ENCODE results near the gene PAX5.

Gene PAX5

GRCh38 chr9:36929350-36929675, 104.8 kb downstream of the PAX5 start:
- no peak for FAIRE-seq

GRCh38 chr9:36928670-36929349, 105.3 kb downstream of the PAX5 start:
- no peak for TF ChIP-seq PAX5 (IDR thresholded peaks at IDR 0.05; ENCODE audit: insufficient read depth, low read length, severe bottlenecking)
- TF ChIP-seq TAF1 (IDR thresholded peaks at IDR 0.05; ENCODE audit: low read depth, low read length), result no peak
- no peak for TF ChIP-seq POLR2AphosphoS5 (IDR thresholded peaks at IDR 0.05; ENCODE audit: low read depth, low read length)
- TF ChIP-seq POLR2A (IDR thresholded peaks at IDR 0.05; ENCODE audit: low read depth, low read length), result no peak
- TF ChIP-seq POU2F2 (IDR thresholded peaks at IDR 0.05; ENCODE audit: low read depth, low read length), result no peak
- no peak for TF ChIP-seq SPI1 (IDR thresholded peaks at IDR 0.05; ENCODE audit: low read depth, low read length)
- no peak for FAIRE-seq
- DNase-seq (ENCODE audit: insufficient read length, low spot score), result no peak

More at GRCh38 chr9:36929350-36929675, 104.8 kb downstream of the PAX5 start:
- DNase-seq (ENCODE audit: insufficient read length, low spot score), result no peak
- TF ChIP-seq TAF1 (IDR thresholded peaks at IDR 0.05; ENCODE audit: low read depth, low read length) (no peak), POU2F2 (IDR thresholded peaks at IDR 0.05; ENCODE audit: low read depth, low read length) (no peak)

GRCh38 chr9:36928210-36928609, 105.9 kb downstream of the PAX5 start:
- TF ChIP-seq SPI1 (IDR thresholded peaks at IDR 0.05; ENCODE audit: low read depth, low read length) (no peak), POLR2A (IDR thresholded peaks at IDR 0.05; ENCODE audit: low read depth, low read length) (peak; percentile 62; the same call in 1 of the 2 replicates)
- FAIRE-seq (peak; percentile 5), DNase-seq (ENCODE audit: insufficient read length, low spot score) (no peak)

GRCh38 chr9:36924757-36925432, 109.2 kb downstream of the PAX5 start:
- DNase-seq (ENCODE audit: insufficient read length, low spot score) (no peak), FAIRE-seq (no peak)
- TF ChIP-seq POLR2AphosphoS5 (IDR thresholded peaks at IDR 0.05; ENCODE audit: low read depth, low read length), result no peak
- no peak for TF ChIP-seq POLR2A (IDR thresholded peaks at IDR 0.05; ENCODE audit: low read depth, low read length)
- TF ChIP-seq POU2F2 (IDR thresholded peaks at IDR 0.05; ENCODE audit: low read depth, low read length), result no peak

- DNase-seq (ENCODE audit: insufficient read length, low spot score), result no peak
- FAIRE-seq, result peak; percentile 64
- no peak for TF ChIP-seq SPI1 (IDR thresholded peaks at IDR 0.05; ENCODE audit: low read depth, low read length)
- no peak for TF ChIP-seq POLR2AphosphoS5 (IDR thresholded peaks at IDR 0.05; ENCODE audit: low read depth, low read length)
- no peak for TF ChIP-seq POLR2A (IDR thresholded peaks at IDR 0.05; ENCODE audit: low read depth, low read length)
- no peak for TF ChIP-seq TAF1 (IDR thresholded peaks at IDR 0.05; ENCODE audit: low read depth, low read length)
- no peak for TF ChIP-seq PAX5 (IDR thresholded peaks at IDR 0.05; ENCODE audit: insufficient read depth, low read length, severe bottlenecking)
- TF ChIP-seq POU2F2 (IDR thresholded peaks at IDR 0.05; ENCODE audit: low read depth, low read length), result no peak
Observed at GRCh38 chr9:36924071-36924470, 110.0 kb downstream of the PAX5 start.

GRCh38 chr9:36923025-36923625, 110.9 kb downstream of the PAX5 start:
- DNase-seq (ENCODE audit: insufficient read length, low spot score) (no peak), FAIRE-seq (peak; percentile 51)
- no peak for TF ChIP-seq POU2F2 (IDR thresholded peaks at IDR 0.05; ENCODE audit: low read depth, low read length)
- TF ChIP-seq SPI1 (IDR thresholded peaks at IDR 0.05; ENCODE audit: low read depth, low read length), result no peak
- no peak for TF ChIP-seq POLR2AphosphoS5 (IDR thresholded peaks at IDR 0.05; ENCODE audit: low read depth, low read length)
- TF ChIP-seq PAX5 (IDR thresholded peaks at IDR 0.05; ENCODE audit: insufficient read depth, low read length, severe bottlenecking), result no peak
- TF ChIP-seq POLR2A (IDR thresholded peaks at IDR 0.05; ENCODE audit: low read depth, low read length), result 0 out of 2 replicates have a peak, but pooled peaks have one; percentile 33
- no peak for TF ChIP-seq TAF1 (IDR thresholded peaks at IDR 0.05; ENCODE audit: low read depth, low read length)

GRCh38 chr9:36922548-36922947, 111.5 kb downstream of the PAX5 start:
- no peak for DNase-seq (ENCODE audit: insufficient read length, low spot score)
- FAIRE-seq, result no peak
- TF ChIP-seq POLR2A (IDR thresholded peaks at IDR 0.05; ENCODE audit: low read depth, low read length) (no peak), TAF1 (IDR thresholded peaks at IDR 0.05; ENCODE audit: low read depth, low read length) (no peak), PAX5 (IDR thresholded peaks at IDR 0.05; ENCODE audit: insufficient read depth, low read length, severe bottlenecking) (no peak), POLR2AphosphoS5 (IDR thresholded peaks at IDR 0.05; ENCODE audit: low read depth, low read length) (no peak), POU2F2 (IDR thresholded peaks at IDR 0.05; ENCODE audit: low read depth, low read length) (no peak)

- DNase-seq (ENCODE audit: insufficient read length, low spot score) (no peak), FAIRE-seq (no peak)
- TF ChIP-seq POU2F2 (IDR thresholded peaks at IDR 0.05; ENCODE audit: low read depth, low read length) (no peak), POLR2AphosphoS5 (IDR thresholded peaks at IDR 0.05; ENCODE audit: low read depth, low read length) (no peak), SPI1 (IDR thresholded peaks at IDR 0.05; ENCODE audit: low read depth, low read length) (no peak), TAF1 (IDR thresholded peaks at IDR 0.05; ENCODE audit: low read depth, low read length) (no peak), POLR2A (IDR thresholded peaks at IDR 0.05; ENCODE audit: low read depth, low read length) (no peak), PAX5 (IDR thresholded peaks at IDR 0.05; ENCODE audit: insufficient read depth, low read length, severe bottlenecking) (no peak)
Observed at GRCh38 chr9:36914212-36914577, 119.9 kb downstream of the PAX5 start.

GRCh38 chr9:36913393-36914211, 120.5 kb downstream of the PAX5 start:
- FAIRE-seq, result peak; percentile 26
- DNase-seq (ENCODE audit: insufficient read length, low spot score), result no peak
- TF ChIP-seq PAX5 (IDR thresholded peaks at IDR 0.05; ENCODE audit: insufficient read depth, low read length, severe bottlenecking) (no peak), SPI1 (IDR thresholded peaks at IDR 0.05; ENCODE audit: low read depth, low read length) (no peak), POLR2A (IDR thresholded peaks at IDR 0.05; ENCODE audit: low read depth, low read length) (no peak), TAF1 (IDR thresholded peaks at IDR 0.05; ENCODE audit: low read depth, low read length) (no peak), POU2F2 (IDR thresholded peaks at IDR 0.05; ENCODE audit: low read depth, low read length) (no peak), POLR2AphosphoS5 (IDR thresholded peaks at IDR 0.05; ENCODE audit: low read depth, low read length) (no peak)
